ENCODE results near the gene BCL2L1.

DNA sequence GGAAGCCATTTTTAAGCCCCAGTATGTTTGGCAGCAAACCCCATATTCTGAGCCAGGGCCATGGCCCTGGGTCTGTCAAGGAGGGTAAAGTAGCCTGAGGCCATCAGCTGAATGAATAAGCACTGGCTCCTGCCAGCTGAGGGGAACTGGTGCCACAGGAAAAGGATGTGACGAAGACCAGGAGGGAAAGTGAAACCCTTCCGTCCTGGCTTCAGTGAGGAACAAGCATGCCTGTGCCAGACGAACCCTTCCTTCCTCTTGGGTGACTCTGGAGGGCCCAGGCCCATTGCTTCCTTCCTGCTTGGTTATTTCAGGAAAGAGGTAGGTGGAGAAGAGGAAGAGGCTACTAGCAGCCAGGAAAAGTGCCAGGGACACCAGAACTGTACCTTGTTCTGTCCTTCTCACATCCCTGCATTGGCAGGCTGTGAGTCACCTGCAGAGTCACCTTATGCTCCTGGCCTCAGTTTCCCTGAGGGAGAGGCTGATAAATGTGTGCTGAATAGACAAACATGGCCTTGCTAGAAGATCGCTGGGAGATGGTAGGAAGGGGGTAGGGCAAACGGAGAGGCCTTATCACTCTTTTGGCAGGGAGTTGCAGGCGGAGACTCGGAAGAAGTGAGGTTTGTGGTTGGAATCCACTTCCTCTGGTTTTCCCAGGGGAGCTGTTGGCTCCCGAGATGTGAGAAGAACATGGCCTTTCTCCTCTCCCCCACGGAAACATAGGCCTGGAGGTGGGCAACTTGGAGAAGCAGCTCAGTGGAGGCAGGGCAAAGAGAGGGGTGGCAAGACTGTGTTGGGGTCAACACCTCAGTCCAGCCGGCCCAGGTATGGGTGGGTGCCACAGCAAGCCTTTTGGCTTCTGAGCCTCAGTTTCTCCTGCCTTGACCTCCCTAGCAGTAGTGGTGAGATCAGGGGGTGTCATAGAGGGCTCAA is 47.5 kb downstream of the BCL2L1 start:
- TF ChIP-seq CTCF (IDR thresholded peaks at IDR 0.05) (no peak), ZFX (IDR thresholded peaks at IDR 0.05; ENCODE audit: borderline replicate concordance) (no peak)

Measured in 22Rv1 (cell line).